Measurements from ENCODE around the gene VRTN.
"Not testable (repeated sequence)": the region's sequence is repeated elsewhere in the genome, so short reads cannot be mapped to it uniquely, and the experiment has no call there.

The VRTN gene

GRCh38 chr14:74309125-74310022 is 38.9 kb upstream of the VRTN start:
- DNase-seq (ENCODE audit: extremely low read depth, low read depth): no peak
- no peak for TF ChIP-seq CTCF (IDR thresholded peaks at IDR 0.05; ENCODE audit: low read depth, low read length)

- no peak for DNase-seq (ENCODE audit: extremely low read depth, low read depth)
- TF ChIP-seq CTCF (IDR thresholded peaks at IDR 0.05; ENCODE audit: low read depth, low read length): no peak
These were observed 36.1 kb upstream of the VRTN start for GRCh38 chr14:74312161-74312560.

- no peak for DNase-seq (ENCODE audit: extremely low read depth, low read depth)
- TF ChIP-seq CTCF (IDR thresholded peaks at IDR 0.05; ENCODE audit: low read depth, low read length): no peak
These were observed 34.7 kb upstream of the VRTN start for GRCh38 chr14:74313601-74314000.

GRCh38 chr14:74314576-74314975 is 33.7 kb upstream of the VRTN start:
- TF ChIP-seq CTCF (IDR thresholded peaks at IDR 0.05; ENCODE audit: low read depth, low read length): no peak
- no peak for DNase-seq (ENCODE audit: extremely low read depth, low read depth)

GRCh38 chr14:74324931-74325361 is 23.3 kb upstream of the VRTN start:
- TF ChIP-seq CTCF (IDR thresholded peaks at IDR 0.05; ENCODE audit: low read depth, low read length): peak; percentile 76
- no peak for DNase-seq (ENCODE audit: extremely low read depth, low read depth)

- no peak for TF ChIP-seq CTCF (IDR thresholded peaks at IDR 0.05; ENCODE audit: low read depth, low read length)
- DNase-seq (ENCODE audit: extremely low read depth, low read depth): no peak
These were observed 22.8 kb upstream of the VRTN start for GRCh38 chr14:74325446-74325845.

- no peak for DNase-seq (ENCODE audit: extremely low read depth, low read depth)
- TF ChIP-seq CTCF (IDR thresholded peaks at IDR 0.05; ENCODE audit: low read depth, low read length): no peak
These were observed 21.7 kb upstream of the VRTN start for GRCh38 chr14:74326369-74327152.

- DNase-seq (ENCODE audit: extremely low read depth, low read depth): not testable (repeated sequence)
These were observed 18.2 kb upstream of the VRTN start for GRCh38 chr14:74329950-74330552.
